ENCODE data around the gene CFAP20DC. TPM values are rescaled to one million over a fixed set of nuclear protein-coding genes. Genes with fewer than 3 reads are reported as not detected.

CFAP20DC gene
- total and polyA plus RNA-seq, 2 of the 8 experiments (the other 6 are each of a cell fraction or from before 2014, with no cell fraction given) = 2.2 to 2.8 TPM

- Histone ChIP-seq H3K79me1 (ENCODE audit: low read depth, low read length) (no peaks in the 10 kb centered on the region), H3K4ac (replicated peaks; ENCODE audit: insufficient read length, low read depth, low read length) (no peak overlapping the region), H4K8ac (ENCODE audit: extremely low read depth, insufficient read depth, low read length) (no peak overlapping the region), H3K9ac (replicated peaks in 1 of 4; ENCODE audit: extremely low read depth in 1 of 4, low read depth in 3 of 4, low read length in 3 of 4) (no peak overlapping the region), H4K91ac (replicated peaks; ENCODE audit: insufficient read length, low read length) (no peak overlapping the region), H3K23ac (ENCODE audit: insufficient read length) (no peak overlapping the region), H4K5ac (ENCODE audit: insufficient read length, low read depth, low read length) (no peak overlapping the region), H2BK5ac (ENCODE audit: low read depth, low read length) (no peak overlapping the region; the same call in 1 of the 2 replicates), H2AFZ (ENCODE audit: low read length) (no peak overlapping the region), H3K27me3 (replicated peaks in 1 of 4; ENCODE audit: control insufficient read depth in 3 of 4, extremely low read depth in 1 of 4, insufficient read depth in 3 of 4, low read length in 3 of 4) (no peaks in the 10 kb centered on the region), H2AK5ac (ENCODE audit: low read depth, low read length) (no peak overlapping the region), H4K20me1 (replicated peaks in 1 of 2; ENCODE audit: control insufficient read depth in 1 of 2, insufficient read depth in 2 of 2, low read length in 2 of 2) (no peaks in the 10 kb centered on the region), H3K23me2 (ENCODE audit: low read depth, low read length) (no peaks in the 10 kb centered on the region), H3K79me2 (ENCODE audit: control insufficient read depth in 1 of 2, insufficient read depth in 2 of 2, low read length in 2 of 2) (no peaks in the 10 kb centered on the region), H2BK12ac (ENCODE audit: low read depth, low read length) (no peak overlapping the region), H3K27ac (ENCODE audit: low read depth, low read length) (no peak overlapping the region), H3K56ac (replicated peaks; ENCODE audit: insufficient read length, low read depth, low read length) (no peak overlapping the region), H2BK20ac (ENCODE audit: low read length) (no peak overlapping the region), H2BK15ac (ENCODE audit: low read length) (no peak overlapping the region), H3K14ac (ENCODE audit: insufficient read length) (no peak overlapping the region), H3K9me3 (ENCODE audit: insufficient read depth in 2 of 2, low read depth in 1 of 2, low read length in 1 of 2) (no peaks in the 10 kb centered on the region), H3K4me1 (replicated peaks in 1 of 4; ENCODE audit: control insufficient read depth in 3 of 4, insufficient read depth in 4 of 4, low read length in 3 of 4) (no peaks in the 10 kb centered on the region), H3K4me3 (ENCODE audit: extremely low read depth in 1 of 4, insufficient read depth in 2 of 4, low read depth in 3 of 4, low read length in 4 of 4) (no peak overlapping the region), H3K36me3 (ENCODE audit: control insufficient read depth in 2 of 4, insufficient read depth in 4 of 4, low read length in 3 of 4) (no peaks in the 10 kb centered on the region), H3K18ac (ENCODE audit: extremely low read depth, low read length) (no peak overlapping the region), H3K4me2 (ENCODE audit: insufficient read depth in 1 of 2, low read depth in 2 of 2, low read length in 2 of 2) (no peak overlapping the region), H2BK120ac (replicated peaks; ENCODE audit: low read depth, low read length) (no peak overlapping the region)
- WGBS, 2 experiments (ENCODE audit: extremely low coverage in 1 of 2, insufficient coverage in 1 of 2, insufficient read length in 1 of 2, insufficient replicate concordance in 2 of 2, low coverage in 1 of 2, low lambda C conversion rate in 2 of 2, missing lambda C conversion rate in 1 of 2) = 77% methylated on average over 2 of the region's 2 CpGs; no CpG with 5 or more reads in 1 of the 2 experiments
- FAIRE-seq (no peak), DNase-seq (ENCODE audit: low read depth in 1 of 2, low spot score in 2 of 2) (no peak)
- CTCF ChIA-PET (ENCODE audit: partially characterized antibody) = interaction anchor here (0.9 kb wide), 1 partner anchor 16 kb away, joined by 3 read pairs; no protein-coding TSS in a partner anchor
- POLR2A ChIA-PET (ENCODE audit: partially characterized antibody) = no interaction called here
- TF ChIP-seq KDM1A (IDR thresholded peaks at IDR 0.05; ENCODE audit: borderline replicate concordance, low read length) = no peak
- TF ChIP-seq ZNF274 (IDR thresholded peaks at IDR 0.05; ENCODE audit: borderline replicate concordance, extremely low read depth, low read length) = no peak
- TF ChIP-seq SRF (IDR thresholded peaks at IDR 0.05; ENCODE audit: low read depth, low read length) = no peak
- TF ChIP-seq SIRT6 (IDR thresholded peaks at IDR 0.05; ENCODE audit: low read length) = no peak
- TF ChIP-seq CHD1 (IDR thresholded peaks at IDR 0.05; ENCODE audit: low read depth, low read length) = no peak
- TF ChIP-seq SP4 (IDR thresholded peaks at IDR 0.05; ENCODE audit: low read length) = no peak
- no peak for TF ChIP-seq EGR1 (IDR thresholded peaks at IDR 0.05; ENCODE audit: borderline replicate concordance, low read depth, low read length)
- TF ChIP-seq CBX8 (IDR thresholded peaks at IDR 0.05; ENCODE audit: borderline replicate concordance, low read depth, low read length) = no peak
- TF ChIP-seq CTBP2 (IDR thresholded peaks at IDR 0.05; ENCODE audit: borderline replicate concordance, insufficient read depth, insufficient read length, low read length) = no peak
- no peak for TF ChIP-seq POU5F1 (IDR thresholded peaks at IDR 0.05; ENCODE audit: low read depth, low read length)
- no peak for TF ChIP-seq RBBP5 (IDR thresholded peaks at IDR 0.05; ENCODE audit: borderline replicate concordance, low read depth, low read length)
- TF ChIP-seq, protein P1, sequence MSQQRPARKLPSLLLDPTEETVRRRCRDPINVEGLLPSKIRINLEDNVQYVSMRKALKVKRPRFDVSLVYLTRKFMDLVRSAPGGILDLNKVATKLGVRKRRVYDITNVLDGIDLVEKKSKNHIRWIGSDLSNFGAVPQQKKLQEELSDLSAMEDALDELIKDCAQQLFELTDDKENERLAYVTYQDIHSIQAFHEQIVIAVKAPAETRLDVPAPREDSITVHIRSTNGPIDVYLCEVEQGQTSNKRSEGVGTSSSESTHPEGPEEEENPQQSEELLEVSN (IDR thresholded peaks at IDR 0.05) = no peak
- TF ChIP-seq JUN (IDR thresholded peaks at IDR 0.05; ENCODE audit: low read depth, low read length) = no peak
- TF ChIP-seq TEAD4 (IDR thresholded peaks at IDR 0.05; ENCODE audit: low read depth, low read length) = no peak
- no peak for TF ChIP-seq CBX5 (IDR thresholded peaks at IDR 0.05; ENCODE audit: low read depth, low read length)
- TF ChIP-seq TCF12 (IDR thresholded peaks at IDR 0.05; ENCODE audit: low read depth, low read length) = no peak
Observed at GRCh38 chr3:58800032-58800431, 249.8 kb downstream of the CFAP20DC start.

Measured in H1 (cell line).